ENCODE measurements around the gene SEC14L3.

SEC14L3 gene

DNA sequence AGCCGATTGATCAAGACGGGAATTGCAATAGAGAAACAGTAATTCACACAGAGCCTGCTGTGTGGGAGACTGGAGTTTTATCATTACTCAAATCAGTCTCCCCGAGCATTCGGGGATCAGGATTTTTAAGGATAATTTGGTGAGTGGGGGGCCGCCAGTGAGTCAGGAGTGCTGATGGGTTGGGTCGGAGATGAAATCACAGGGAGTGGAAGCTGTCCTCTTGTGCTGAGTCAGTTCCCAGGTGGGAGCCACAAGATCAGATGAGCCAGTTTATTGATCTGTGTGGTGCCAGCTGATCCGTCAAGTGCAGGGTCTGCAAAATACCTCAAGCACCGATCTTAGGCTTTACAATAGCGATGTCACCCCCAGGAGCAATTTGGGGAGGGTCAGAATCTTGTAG is 30.7 kb downstream of the SEC14L3 start:
- no peak for DNase-seq

DNA sequence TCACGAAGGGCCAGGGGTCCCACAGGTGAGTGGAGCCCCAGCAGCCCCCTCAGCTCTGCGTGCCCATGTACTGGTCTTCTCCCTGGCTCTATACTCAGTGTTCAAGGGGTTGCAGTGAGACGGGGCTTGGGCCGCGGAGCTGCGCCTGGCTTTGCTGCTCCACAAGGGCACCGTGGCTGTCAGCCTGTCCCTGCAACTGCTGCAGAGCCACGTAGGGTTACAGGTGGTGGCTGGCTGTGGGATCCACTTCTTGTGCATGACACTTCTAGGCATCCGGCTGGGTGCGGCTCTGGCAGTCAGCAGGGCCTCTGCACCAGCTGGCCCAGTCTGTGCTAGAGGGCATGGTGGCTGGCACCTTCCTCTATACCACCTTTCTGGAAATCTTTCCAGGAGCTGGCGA is 32.0 kb downstream of the SEC14L3 start:
- no peak for DNase-seq

DNA sequence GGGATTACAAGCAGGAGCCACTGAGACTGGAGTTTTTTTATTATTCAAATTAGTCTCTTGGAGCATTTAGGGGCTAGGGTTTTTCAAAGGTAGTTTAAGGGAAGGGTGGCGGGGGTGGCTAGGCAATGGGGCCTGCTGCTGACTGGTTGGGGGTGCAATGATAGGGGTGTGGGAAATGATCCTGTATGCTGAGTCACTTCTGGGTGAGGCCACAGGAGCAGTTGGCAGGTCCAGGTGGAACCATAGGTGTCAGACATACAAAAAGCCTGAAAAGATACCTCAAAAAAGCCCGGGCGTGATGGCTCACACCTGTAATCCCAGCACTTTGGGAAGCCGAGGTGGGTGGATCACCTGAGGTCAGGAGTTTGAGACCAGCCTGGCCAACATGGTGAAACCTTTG is 32.6 kb downstream of the SEC14L3 start:
- DNase-seq = no peak

DNA sequence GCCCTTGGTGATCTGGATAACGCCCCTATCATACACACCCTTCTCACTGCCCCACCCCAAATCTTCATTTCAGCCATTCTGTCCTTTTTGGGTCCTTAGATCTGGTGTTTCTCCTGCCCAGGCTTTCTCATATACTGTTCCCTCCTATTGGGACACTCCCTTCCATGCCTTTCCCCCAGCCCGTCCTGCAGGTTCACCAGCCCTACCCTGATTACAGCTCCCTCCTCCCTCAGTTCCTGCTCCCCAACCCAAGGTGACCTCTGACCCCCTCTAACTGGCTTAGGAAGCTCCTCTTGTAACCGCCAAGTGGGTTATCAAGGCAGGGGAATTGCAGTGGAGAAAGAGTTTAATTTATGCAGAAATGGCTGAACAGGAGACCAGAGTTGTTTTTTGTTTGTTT is 33.3 kb downstream of the SEC14L3 start:
- DNase-seq = no peak

DNA sequence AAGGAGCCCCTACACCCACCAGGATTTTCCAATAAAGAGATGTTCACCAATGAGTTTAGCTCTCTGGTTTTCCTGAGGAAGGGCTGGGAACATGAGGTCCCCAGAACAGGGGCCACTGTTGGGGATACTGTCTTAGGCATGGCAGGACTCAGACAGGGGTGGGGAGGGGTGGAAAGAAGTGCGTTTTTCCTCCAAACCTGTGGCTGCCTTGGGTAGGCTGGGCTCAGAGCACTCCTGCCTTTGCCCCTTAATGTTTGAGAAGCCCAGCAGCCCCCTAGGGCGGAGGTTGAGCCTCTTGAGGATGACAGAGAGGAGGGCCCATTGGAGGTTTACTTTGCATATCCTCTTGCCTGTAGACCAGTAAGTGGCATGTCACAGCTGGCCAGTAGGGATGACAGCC is 35.6 kb downstream of the SEC14L3 start:
- DNase-seq = no peak

DNA sequence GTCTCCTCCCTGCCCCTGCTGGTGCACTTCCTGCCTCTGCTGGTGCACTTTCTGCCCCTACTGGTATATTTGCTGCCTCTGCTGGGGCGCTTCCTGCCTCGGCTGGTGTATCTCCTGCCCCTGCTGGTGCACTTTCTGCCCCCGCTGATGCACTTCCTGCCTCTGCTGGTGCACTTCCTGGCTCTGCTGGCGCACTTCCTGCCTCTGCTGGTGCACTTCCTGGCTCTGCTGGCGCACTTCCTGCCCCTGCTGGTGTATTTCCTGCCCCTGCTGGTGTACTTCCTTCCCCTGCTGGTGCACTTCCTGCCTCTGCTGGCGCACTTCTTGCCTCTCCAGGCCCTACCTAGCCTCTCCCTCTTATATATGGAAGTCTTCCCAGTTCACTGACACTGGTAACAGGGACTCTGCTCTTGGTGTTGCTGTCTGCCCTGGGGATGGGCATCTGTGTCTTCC is 36.1 kb downstream of the SEC14L3 start:
- no peak for DNase-seq

DNA sequence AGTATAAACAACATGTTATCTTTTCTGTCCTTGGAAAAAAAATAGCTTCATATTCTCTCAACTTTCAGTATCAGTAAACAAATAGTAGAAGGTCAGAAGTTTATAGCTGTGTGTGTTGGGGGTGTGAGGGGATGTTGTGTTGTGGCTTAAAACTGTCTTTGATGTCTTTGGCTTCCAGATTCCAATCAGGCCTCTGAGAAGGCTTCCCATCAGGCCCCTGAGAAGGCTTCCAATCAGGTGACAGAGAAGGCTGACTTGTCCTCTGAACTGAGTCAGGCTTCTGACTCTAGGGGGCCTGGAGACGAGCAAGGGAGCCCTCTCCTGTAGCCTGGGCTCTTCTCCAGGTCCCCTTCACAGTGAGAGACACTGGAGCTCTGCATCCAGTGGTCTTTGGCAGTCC is 37.0 kb downstream of the SEC14L3 start:
- no peak for DNase-seq

DNA sequence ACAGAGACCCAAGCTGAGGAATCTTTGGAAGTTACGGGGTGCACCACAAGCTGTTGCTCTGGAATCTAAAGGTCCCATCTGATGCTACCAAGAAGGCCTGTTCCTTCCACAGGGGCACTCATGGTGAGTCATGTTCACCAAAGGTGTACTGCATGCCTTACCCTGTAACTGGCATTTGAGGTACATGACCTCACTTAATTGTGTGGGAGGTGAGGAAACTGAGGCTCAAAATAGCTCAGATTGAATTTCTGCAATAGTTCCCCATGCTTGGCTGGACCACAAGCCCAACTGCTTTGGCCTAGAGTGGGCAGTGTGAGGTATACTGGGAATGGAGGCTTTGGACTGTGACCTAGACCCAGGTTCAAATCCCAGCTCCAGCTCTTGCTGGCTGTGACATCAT is 38.0 kb downstream of the SEC14L3 start:
- no peak for DNase-seq

DNA sequence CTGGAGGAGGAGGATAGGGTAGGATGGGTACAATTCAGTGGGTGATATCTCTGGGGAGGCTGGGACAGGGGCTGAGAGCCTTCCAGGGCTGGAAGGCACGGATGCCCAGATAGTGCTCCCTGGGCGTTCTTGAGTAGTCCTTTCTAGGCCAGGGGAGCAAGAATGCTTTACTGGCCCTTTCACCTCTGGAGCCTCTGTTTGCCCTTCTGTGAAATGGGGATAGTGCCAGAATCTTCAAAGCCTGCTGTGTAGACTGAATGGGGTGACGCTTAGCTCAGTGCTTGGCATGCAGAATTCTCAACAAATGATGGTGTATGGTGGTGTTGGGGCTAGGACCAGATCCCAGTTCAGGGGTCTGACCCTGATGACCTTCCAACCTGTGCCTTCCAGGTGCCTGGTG is 38.6 kb downstream of the SEC14L3 start:
- DNase-seq = no peak

DNA sequence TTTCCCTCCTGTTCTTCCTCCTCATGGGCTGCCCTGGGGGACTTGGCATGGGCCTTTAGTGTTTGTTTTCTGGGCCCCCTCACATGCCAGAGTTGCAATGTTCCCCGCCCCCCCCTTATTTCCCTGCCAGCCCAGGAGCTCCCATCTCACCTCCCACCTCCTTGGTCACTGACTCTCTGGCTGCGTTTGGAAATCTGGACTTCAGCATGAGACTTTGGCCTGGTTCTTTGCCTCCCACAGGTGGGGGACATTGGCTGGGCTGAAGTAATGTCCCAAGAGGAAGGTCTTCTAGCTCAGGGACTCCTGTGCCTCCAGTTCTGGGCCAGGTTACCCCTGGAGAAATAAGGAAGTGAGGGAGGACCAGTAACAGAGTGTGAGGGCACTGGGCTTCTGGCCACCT is 39.3 kb downstream of the SEC14L3 start:
- DNase-seq = no peak

DNA sequence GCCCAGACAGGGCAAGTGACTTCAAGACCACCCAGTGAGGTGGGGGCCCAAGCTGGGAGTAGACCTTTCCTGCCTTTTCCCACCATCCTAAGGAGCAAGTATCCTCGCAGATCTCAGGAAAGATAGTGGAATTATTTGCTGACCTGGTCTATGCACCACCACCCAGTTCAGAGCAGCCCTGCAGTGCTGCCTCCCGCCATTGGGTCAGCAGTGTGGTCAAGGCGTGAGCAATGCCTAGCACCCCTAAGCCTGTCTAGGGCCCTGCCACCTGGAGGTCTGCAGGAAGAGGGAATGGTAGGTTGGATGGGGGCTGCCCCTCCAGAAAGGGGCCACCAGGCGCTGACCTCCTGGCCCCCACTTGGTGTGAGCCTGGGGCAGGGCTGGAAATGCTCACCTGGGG is 39.7 kb downstream of the SEC14L3 start:
- no peak for DNase-seq

DNA sequence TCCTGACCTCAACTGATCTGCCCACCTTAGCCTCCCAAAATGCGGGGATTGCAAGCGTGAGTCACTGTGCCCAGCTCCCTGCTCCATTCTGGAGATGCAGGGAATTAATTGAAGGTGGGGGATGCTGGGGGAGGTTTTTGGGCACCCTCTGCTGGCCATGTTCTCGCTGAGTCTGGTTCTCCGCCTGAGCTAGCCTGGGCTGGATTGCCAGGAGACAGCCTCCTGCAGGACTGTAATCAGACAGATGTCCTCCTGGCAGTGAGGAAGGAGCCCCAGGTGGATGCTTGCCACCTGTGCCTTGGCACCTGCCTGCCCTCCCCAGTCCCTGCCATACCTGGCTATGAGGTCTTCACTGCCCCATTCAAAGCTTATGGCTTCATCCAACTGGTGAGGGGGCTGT is 40.9 kb downstream of the SEC14L3 start:
- DNase-seq = no peak

DNA sequence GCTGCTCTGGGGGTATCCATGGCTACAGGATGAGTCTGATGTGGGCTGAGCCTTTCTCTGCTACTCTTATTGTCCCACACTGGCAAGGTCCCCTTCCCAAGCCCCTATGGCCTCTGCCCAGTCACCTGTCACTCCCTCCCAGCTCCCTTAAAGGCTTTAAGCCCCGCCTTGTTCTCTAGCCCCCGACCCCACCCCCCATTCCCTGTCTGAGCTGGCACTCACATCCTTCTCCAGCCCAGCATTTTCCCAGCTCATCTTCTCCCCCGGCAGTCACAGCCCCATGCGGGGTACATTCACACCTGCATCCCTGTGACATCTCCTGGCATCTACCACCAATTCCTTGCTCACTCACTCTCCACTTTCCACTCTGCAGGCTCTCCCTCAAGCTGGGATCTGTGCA is 41.9 kb downstream of the SEC14L3 start:
- no peak for DNase-seq

DNA sequence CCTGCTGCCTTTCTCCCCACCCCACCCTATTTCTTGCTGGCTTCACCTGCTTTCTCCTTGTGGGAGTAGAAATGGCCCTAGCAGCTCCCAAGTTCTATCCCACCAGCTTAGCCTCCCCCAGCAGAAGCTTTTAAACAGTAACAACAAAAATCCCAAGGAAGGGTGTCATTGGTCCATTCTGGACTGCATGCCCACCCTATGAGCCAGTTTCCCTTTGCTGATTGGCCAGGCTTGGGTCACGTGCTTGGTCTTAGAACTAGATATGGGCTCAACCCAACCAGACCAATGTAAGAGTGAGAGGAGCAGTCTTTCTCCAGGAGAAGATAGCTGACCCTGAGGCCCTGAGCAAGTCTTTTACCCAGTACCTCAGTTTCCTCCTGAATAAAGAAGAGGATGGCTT is 43.9 kb downstream of the SEC14L3 start:
- DNase-seq = no peak

DNA sequence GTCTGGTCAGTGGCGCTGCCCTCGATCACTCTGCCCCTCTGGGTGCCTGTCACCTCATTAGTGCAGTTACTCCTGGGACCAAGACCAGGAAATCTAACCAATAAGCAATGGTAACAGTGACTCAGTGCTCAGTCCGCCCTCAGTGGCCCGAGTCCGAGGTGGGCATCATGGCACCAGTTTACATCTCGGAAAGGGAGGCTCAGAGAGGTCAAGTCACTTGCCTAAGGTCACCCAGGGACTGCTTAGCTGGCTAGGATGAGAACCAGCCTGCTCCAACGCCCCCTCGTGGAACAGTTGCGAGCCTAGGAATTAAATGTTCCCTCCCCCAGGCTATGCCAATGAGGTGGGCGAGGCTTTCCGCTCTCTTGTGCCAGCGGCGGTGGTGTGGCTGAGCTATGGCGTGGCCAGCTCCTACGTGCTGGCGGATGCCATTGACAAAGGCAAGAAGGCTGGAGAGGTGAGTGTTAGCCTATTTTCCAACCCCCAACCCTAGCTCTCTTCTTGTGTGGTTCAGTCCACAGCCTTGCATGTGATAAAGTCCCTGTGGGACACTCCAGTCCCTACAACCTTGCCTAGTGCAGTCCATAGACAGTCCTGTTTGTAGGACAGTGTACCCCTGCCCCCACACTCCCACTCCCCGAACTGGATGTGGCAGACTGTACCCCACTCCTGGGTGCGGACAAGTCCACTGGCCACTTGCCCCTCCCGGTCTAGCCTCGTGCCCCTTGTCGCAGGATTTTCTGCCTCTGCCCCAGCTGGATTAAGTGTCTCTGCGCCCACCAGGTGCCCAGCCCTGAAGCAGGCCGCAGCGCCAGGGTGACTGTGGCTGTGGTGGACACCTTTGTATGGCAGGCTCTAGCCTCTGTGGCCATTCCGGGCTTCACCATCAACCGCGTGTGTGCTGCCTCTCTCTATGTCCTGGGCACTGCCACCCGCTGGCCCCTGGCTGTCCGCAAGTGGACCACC is 45.1 kb downstream of the SEC14L3 start:
- peak; percentile 81 for DNase-seq

DNA sequence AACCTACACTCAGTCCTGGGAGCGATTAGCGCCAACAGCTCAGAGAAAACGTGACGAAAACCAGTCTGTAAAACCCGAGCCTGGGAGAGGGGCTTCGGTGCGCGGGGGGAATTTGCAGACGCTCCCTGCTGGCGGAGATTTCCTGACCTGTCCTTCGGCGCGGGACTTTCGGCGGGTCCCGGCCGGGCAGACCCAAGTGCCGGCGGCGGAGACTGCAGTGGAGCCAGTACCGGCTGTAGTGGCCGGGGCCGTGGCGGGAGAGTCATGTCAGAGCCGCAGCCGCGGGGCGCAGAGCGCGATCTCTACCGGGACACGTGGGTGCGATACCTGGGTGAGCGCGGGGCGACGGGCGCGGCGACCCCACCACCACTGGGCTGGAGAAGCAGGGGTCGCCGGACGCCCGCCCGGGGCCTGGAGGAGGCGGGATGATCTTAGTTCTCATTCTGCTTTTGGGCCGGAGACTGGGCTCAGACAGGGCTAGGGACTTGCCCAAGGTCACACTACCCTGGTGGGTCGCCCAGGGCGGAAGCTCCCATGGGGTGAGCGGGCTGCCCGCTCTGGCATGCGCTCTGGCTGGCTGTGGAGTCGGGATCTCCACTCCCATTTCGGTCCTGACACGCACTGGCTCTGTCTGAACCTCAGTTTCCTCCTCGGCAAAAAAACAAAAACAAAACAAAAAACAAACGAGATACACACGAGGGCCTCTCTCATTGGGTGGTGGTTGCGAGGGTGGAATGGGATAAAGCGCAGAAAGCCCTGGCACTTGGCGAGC is 46.0 kb downstream of the SEC14L3 start, which contains the start of gene MTFP1:
Gene MTFP1 (plus strand): TSS at position 153 of the 772 bp plus-strand sequence. CDS start 112 bp downstream, at position 265.
- DNase-seq = peak; percentile 76

DNA sequence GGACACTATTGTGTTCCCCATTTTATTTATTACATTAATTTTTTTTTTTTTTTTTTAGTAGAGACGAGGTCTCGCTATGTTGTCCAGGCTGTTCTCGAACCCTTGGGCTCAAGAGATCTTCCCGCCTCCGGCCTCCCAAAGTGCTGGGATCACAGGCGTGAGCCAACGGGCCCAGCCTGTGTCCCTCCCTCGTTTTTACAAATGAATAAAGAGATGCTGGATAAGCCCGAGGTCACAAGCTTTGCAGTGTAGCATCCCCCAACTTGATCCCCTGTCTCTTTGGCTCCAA is 46.5 kb downstream of the SEC14L3 start:
- no peak for DNase-seq

DNA sequence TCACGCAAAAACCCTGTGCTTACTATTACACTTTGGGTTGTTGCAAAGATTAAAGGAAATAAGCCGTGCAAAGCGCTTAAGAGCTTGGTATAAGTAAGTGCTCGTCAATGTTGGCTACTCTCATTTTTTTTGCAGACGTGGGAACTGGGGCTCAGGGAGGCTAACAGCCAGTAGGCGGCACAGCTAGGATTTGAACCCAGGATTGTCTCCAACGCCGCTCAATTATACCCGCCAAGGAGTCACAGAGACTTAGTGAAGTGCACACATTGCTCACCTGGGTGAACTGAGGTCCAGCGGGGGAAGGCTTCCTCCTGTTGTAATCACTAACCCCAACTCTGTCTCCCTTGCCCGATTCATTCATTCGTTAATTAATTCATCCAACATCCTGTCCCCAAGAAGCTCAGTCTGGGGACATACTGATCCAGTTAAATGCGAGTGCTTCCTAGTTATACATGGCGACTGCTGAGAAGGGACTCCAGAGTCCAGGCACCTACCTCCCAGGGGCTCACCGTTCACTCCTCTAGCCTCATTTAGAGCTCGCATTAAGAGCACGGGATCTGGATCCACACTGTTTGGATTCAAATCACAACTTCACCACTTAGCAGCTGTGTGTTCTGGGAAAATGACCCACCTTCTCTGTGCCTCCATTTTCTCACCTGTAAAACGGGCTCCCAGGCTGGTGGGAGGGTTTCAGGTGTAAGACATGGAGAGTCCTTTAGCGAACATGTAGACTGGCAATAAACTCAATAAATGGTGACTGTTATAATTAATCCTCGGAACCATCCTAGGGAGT is 47.1 kb downstream of the SEC14L3 start:
- DNase-seq = peak; percentile 44

DNA sequence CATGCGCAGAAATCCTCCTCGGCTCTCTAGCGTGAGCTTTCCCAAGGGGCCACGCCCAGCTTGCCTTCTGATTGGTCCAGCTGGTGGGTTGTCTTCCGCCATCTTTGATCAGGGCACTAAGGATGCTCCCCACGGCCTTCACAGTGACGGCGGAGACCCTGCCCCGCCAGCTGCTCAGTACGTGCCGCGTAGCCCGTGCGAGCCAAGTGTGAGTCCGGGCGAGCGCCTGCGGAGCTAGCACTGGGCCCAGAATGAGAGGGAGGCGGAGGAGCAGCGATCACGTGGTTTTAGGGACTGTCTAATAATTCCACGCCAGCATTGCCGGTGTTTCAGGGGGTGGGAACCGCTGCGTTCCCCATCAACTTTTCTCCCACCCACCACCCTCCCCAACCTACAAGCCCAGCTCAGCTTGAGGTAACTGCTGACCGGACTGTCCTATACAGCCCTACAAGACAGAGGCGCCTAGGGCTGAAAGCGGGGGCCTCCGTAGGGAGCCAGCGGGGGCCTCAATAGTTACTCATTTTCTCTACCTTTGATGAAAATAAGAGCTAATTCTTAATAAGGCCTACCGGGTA is 47.8 kb downstream of the SEC14L3 start:
- DNase-seq = peak; percentile 100

DNA sequence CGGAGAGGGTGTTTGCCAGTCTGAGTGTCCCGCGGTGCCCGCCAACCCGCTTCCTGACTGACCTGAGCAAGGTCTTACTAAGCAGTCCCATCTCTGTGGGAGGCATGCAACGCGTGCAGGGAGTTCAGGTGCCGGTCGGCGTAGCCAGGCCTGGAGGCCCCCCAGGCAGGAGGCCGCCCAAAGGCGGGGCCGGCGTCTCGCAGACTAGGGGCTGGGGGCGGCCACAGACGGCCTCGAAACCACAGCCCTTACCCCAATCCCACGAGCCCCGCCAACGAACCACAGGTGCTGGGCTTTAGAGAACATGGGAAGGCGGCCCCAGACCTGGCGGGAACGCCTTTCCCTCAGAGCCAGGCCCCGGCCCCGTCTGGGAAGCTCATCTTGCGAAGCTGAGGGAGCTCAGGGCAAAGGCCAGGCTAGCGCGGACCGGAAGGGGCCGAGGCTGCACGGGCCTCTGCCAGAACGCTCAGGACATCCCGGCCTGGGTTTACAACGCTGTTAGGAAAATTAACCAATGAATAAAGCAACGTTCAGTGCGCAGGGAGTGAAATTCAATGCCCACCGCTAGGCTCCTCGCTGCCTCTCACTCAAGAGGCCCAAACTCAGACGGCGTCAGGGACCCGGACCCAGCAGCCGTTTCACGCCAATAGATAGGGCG is 48.4 kb downstream of the SEC14L3 start:
- no peak for DNase-seq

DNA sequence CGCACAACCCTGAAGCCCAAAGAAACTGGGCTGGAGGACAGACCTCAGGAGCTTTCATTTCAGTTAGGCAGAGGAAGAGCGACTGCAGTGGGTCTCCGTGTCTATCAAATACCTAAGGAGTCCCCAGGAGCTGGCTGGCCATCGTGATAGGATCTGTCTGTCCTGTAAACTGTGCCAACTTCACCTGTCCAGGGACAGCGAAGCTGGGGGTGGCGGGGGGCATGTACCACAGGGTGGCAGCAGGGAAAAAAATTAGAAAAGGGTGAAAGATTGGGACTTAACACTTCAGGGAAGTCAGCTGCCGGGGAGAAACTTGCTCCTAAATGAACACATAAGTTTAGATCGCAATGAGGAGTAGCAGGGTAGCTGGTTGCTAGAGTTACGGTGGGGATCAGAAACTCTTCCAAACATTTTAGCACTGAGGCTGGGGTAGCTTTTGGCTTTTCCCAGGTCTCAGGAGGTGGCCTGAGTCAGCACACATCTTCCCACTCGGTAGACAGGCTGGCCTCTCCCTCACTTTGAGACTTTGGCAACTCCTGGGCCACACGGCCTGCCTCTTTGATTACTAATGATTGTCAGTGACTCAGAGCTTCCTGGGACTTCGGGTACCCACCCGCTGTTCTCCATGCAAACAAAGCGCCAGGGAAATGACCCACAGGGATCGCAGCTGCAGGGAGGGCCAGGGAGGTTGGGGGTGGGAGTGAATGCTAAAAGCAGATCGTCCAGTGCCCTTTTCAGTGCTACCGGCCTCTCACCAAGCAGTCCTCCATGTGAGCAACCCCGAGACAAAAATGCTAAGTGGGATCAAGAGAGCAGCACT is 49.1 kb downstream of the SEC14L3 start:
- DNase-seq = peak; percentile 94

Measured in fibroblast of skin of scalp (primary cell).